NB4 (cell line): ENCODE data around the gene PLXNB2.

Source experiments
- CTCF ChIP-seq: IDR thresholded peaks from one replicate; pipeline ENCODE4 v1.5.1; 2012; ENCODE audit warnings: low read depth, low read length
- MAX ChIP-seq: IDR thresholded peaks from 2 replicates; pipeline ENCODE4 v1.6.1; 2011; ENCODE audit warnings: low read depth, low read length
- POLR2A ChIP-seq: IDR thresholded peaks from 2 replicates; pipeline ENCODE4 v1.6.1; 2011; ENCODE audit warnings: mild to moderate bottlenecking; ENCODE audit not compliant: insufficient read length; ENCODE audit errors: extremely low read depth

- TF ChIP-seq CTCF, result no peak
- no peak for TF ChIP-seq POLR2A
- TF ChIP-seq MAX, result no peak
Observed at GRCh38 chr22:50289151-50289941, 18.1 kb downstream of the PLXNB2 start.
